Gastroesophageal sphincter (tissue), 3 donors: ENCODE measurements around the gene NMRK1.

Experiments
- EP300 ChIP-seq: sonication (generic); formaldehyde crosslinking; IDR thresholded peaks from one replicate; pipeline ENCODE4 v1.6.1; 2017; ENCODE audit warnings: antibody characterized with exemption, mild to moderate bottlenecking
- POLR2AphosphoS5 ChIP-seq: sonication (generic); formaldehyde crosslinking; IDR thresholded peaks from one replicate; pipeline ENCODE4 v1.6.1; 2017; ENCODE audit warnings: antibody characterized with exemption
- TF ChIP-seq, protein P1 (sequence below), 4 experiments: fragments of 200-600 bp in 2 of 4; fragments of 450-650 bp in 2 of 4; sonication (generic) in 1 of 4; IDR thresholded peaks; one replicate each; pipeline ENCODE4 v1.5.1; 2017 to 2019; ENCODE audit warnings: antibody characterized with exemption in 4 of 4, mild to moderate bottlenecking in 2 of 4, moderate library complexity in 2 of 4

GRCh38 chr9:75101004-75101588 lies 13.1 kb upstream of the NMRK1 start:
- no peak for TF ChIP-seq POLR2AphosphoS5
- TF ChIP-seq, protein P1, sequence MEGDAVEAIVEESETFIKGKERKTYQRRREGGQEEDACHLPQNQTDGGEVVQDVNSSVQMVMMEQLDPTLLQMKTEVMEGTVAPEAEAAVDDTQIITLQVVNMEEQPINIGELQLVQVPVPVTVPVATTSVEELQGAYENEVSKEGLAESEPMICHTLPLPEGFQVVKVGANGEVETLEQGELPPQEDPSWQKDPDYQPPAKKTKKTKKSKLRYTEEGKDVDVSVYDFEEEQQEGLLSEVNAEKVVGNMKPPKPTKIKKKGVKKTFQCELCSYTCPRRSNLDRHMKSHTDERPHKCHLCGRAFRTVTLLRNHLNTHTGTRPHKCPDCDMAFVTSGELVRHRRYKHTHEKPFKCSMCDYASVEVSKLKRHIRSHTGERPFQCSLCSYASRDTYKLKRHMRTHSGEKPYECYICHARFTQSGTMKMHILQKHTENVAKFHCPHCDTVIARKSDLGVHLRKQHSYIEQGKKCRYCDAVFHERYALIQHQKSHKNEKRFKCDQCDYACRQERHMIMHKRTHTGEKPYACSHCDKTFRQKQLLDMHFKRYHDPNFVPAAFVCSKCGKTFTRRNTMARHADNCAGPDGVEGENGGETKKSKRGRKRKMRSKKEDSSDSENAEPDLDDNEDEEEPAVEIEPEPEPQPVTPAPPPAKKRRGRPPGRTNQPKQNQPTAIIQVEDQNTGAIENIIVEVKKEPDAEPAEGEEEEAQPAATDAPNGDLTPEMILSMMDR (IDR thresholded peaks at IDR 0.05), result no peak
- no peak for TF ChIP-seq EP300
